Heart right ventricle (tissue), 16 donors: ENCODE measurements around the gene CAMKK2. TPM values are rescaled to one million over a fixed set of nuclear protein-coding genes. Genes with fewer than 3 reads are reported as not detected.
"Not testable (repeated sequence)": the region's sequence is repeated elsewhere in the genome, so short reads cannot be mapped to it uniquely, and the experiment has no call there.

ENCODE experiments used
- ATAC-seq, 8 donors: fragments of 200-7000 bp; cut with Tn5 transposase; one replicate each; pipeline ENCODE4 v1.9.1; 2020; ENCODE audit warnings: mild to moderate bottlenecking in 8 of 8, moderate library complexity in 8 of 8, moderate number of reproducible peaks in 1 of 8
- DNase-seq, 2 donors: peaks; one replicate each; pipeline ENCODE4 v3.0.0-alpha.2; 2020
- H3K27ac ChIP-seq, 10 donors: fragments of 200-600 bp; sonication (generic) in 2 of 10; one replicate each; pipeline versions ENCODE4 v1.5.0 to v1.8.0; 2020 to 2022; ENCODE audit warnings: mild to moderate bottlenecking in 3 of 10
- H3K27me3 ChIP-seq, 7 donors: fragments of 200-600 bp; one replicate each; pipeline ENCODE4 v1.8.0; 2021 to 2022; ENCODE audit warnings: mild to moderate bottlenecking in 2 of 7
- H3K36me3 ChIP-seq, 9 donors: fragments of 200-600 bp; sonication (generic) in 1 of 9; one replicate each; pipeline versions ENCODE4 v1.5.0 to v1.8.0; 2020 to 2022; ENCODE audit warnings: mild to moderate bottlenecking in 2 of 9
- H3K4me1 ChIP-seq, 9 donors: fragments of 200-600 bp; sonication (generic) in 1 of 9; one replicate each; pipeline versions ENCODE4 v1.5.0 to v1.8.0; 2020 to 2022; ENCODE audit warnings: mild to moderate bottlenecking in 4 of 9
- H3K4me3 ChIP-seq, 10 donors: fragments of 200-600 bp; sonication (generic) in 2 of 10; one replicate each; pipeline versions ENCODE4 v1.5.0 to v1.8.0; 2020 to 2022; ENCODE audit warnings: mild to moderate bottlenecking in 7 of 10, moderate library complexity in 2 of 10
- H3K9me3 ChIP-seq, 11 donors: fragments of 200-600 bp in 10 of 11; sonication (generic) in 2 of 11; one replicate each; pipeline versions ENCODE4 v1.5.0 to v1.8.0; 2013 to 2022; ENCODE audit warnings: mild to moderate bottlenecking in 2 of 11, control low read depth in 1 of 11, moderate library complexity in 1 of 11
- WGBS, 2 donors: extraction: QIAGEN DNeasy Blood & Tissue Kit; methylation state at CpG; one replicate each; pipeline ENCODE4 v1.1.7; 2013; ENCODE audit warnings: inconsistent platforms in 1 of 2; 5-methylcytosine and 5-hydroxymethylcytosine counted together
- intact Hi-C, 10 donors: fragments of 100-400 bp; cut with DNase I; formaldehyde crosslinking; loops; one replicate each; pipeline versions ENCODE4 v1.11.1 to v1.14.2; 2022
- polyA plus RNA-seq, 2 donors: library from polyadenylated mRNA; stranded (reverse); fragments of 200-250 nt; gene quantifications; one replicate each; pipeline ENCODE4 v1.2.3, GENCODE V29; 2013
- total RNA-seq, 10 donors: library from RNA; stranded (reverse); fragmentation: NEBNext Ultra II Directional in 3 of 10; extraction: Animal tissue kit (Norgen Biotek cat#: 25700) in 3 of 10; gene quantifications; one replicate each; pipeline versions ENCODE4 v1.2.1 to v1.2.4, GENCODE V29; 2021 to 2023
- TF ChIP-seq, protein P1 (sequence below), 9 donors: fragments of 200-600 bp; sonication (generic) in 2 of 9; IDR thresholded peaks; one replicate each; pipeline versions ENCODE4 v1.5.0 to v1.8.0; 2021 to 2022; ENCODE audit warnings: antibody characterized with exemption in 9 of 9, mild to moderate bottlenecking in 5 of 9, moderate library complexity in 1 of 9
- donor health status: Arrhythmogenic right ventricular cardiomyopathy.
- donor health status: ischemic (EF 13 %, LVEDD 7.1; RV severe dilation, severe dysfunction).
- donor health status: healthy with polysubstance abuse.
- donor health status: DM: no; HTN: yes; CAD: no.
- donor health status: DM: no; HTN: no; CAD: no.
- donor health status: ischemic (EF 25% LVEDD 6.9; RV normal size, moderate dysfunction).
- donor health status: ischemic (EF 25% LVEDD 5.7; RV mildly dilated, moderate dysfunction).
- donor health status: healthy.
- donor health status: DM: yes; HTN: yes; CAD: no.
- donor health status: Ischemic cardiomyopathy.
- donor health status: ischemic (EF 35%, LVEDD 5.7; RV mildly dilated, moderate dysfunction).
- donor health status: nonischemic (EF 11% LVEDD 7.7; RV severe dilation, severe dysfunction).
- donor health status: DM: yes; HTN: yes; CAD: no.
- donor health status: PGD.
- donor health status: ischemic (EF 29% LVEDD 5.4; RV normal size, mild dysfunction).
- donor health status: nonischemic (EF 23%, LVEDD 6.1; RV moderate dilation, normal function).

CAMKK2 gene
- total and polyA plus RNA-seq, 12 donors = 10.8 to 19.3 (median 15.8) TPM

DNA sequence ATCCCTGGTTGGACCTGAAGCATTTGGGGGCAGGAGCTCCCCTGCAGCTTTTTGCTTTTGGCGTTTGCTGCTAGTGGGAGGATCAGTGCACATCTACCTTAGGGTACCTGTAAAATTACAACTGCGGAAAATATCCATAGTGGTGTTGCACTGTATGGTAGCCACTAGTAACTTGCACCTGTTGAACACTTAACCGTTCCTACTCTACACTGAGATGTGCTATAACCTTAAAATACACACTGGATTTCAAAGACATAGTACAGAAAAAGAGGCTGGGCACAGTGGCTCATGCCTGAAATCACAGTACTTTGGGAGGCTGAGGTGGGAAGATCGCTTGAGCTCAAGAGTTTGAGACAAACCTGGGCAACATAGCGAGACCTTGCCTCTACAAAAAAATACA lies 83.6 kb downstream of the CAMKK2 start:
- ATAC-seq (no peak), DNase-seq (no peak)
- no peaks in the 10 kb centered on the region for H3K27me3 ChIP-seq
- H3K36me3 ChIP-seq = peaks cover 0 to 27% (median 0%) of the 10 kb centered on the region in 9 donors
- H3K4me1 ChIP-seq = peaks cover 0 to 52% (median 18%) of the 10 kb centered on the region in 9 donors
- TF ChIP-seq, protein P1, sequence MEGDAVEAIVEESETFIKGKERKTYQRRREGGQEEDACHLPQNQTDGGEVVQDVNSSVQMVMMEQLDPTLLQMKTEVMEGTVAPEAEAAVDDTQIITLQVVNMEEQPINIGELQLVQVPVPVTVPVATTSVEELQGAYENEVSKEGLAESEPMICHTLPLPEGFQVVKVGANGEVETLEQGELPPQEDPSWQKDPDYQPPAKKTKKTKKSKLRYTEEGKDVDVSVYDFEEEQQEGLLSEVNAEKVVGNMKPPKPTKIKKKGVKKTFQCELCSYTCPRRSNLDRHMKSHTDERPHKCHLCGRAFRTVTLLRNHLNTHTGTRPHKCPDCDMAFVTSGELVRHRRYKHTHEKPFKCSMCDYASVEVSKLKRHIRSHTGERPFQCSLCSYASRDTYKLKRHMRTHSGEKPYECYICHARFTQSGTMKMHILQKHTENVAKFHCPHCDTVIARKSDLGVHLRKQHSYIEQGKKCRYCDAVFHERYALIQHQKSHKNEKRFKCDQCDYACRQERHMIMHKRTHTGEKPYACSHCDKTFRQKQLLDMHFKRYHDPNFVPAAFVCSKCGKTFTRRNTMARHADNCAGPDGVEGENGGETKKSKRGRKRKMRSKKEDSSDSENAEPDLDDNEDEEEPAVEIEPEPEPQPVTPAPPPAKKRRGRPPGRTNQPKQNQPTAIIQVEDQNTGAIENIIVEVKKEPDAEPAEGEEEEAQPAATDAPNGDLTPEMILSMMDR (IDR thresholded peaks at IDR 0.05) = no peak
- H3K27ac ChIP-seq = no peak overlapping the region
- no peaks in the 10 kb centered on the region for H3K9me3 ChIP-seq
- intact Hi-C loops = loop anchor here in 1 of 10 donors (5.0 kb wide), 1 partner anchor 81 kb away; the partner anchor contains the start of gene P2RX7
- 97% methylated on average over 5 of the region's 5 CpGs for WGBS, 2 donors
- no peak overlapping the region for H3K4me3 ChIP-seq

DNA sequence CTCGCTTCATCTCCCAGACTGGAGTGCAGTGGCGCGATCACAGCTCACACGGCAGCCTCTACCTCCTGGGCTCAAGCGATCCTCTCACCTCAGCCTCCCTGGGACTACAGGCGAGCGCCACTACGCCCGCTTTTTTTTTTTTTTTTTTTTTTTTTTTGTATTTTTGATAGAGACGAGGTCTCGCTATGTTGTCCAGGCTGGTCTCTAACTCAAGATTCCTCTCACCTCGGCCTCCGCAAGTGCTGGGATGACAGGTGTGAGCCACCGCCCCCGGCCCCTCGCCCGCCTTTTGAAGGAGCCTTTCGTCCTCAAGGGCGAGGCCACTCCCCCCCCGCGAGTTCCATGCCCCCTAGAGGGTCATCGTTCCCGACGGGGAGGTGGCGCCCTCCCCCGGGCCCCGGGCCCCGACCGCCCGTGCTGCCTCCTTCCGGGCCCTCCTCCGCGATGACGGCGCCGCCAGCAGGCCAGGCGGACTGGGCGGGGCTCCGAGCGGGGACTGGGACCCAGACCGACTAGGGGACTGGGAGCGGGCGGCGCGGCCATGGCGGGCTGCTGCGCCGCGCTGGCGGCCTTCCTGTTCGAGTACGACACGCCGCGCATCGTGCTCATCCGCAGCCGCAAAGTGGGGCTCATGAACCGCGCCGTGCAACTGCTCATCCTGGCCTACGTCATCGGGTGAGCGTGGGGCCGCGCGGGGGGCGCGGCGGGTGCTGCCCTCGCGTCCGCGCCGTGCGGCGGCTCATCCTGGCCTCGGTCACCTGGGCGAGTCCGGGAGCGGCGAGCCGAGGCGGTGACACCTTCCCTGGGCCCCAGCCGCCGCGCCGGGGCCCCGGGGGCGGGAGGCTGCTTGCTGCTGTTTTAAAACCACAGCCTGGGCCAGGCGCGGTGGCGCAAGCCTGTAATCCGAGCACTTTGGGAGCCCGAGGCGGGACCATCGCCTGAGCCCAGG lies 86.6 kb downstream of the CAMKK2 start, which contains the start of gene P2RX4:
TSS of gene P2RX4 (plus strand) at position 506 of the 949 bp plus-strand sequence. CDS start at position 542, 36 bp downstream.
- Histone ChIP-seq H3K9me3 (no peaks in the 10 kb centered on the region), H3K4me3 (peak within 1 kb of the TSS; percentile 61 to 92 (median 76)), H3K27me3 (no peaks in the 10 kb centered on the region), H3K27ac (peak within 1 kb of the TSS; percentile 11 to 94 (median 84)), H3K36me3 (peaks cover 0 to 12% (median 0%) of the 10 kb centered on the region in 9 donors), H3K4me1 (peaks cover 0 to 48% (median 16%) of the 10 kb centered on the region in 9 donors)
- ATAC-seq (peak; percentile 83 to 93 (median 90)), DNase-seq (peak; percentile 77 to 89)
- intact Hi-C loops = loop anchor here in 4 of 10 donors (5.0 to 10.0 kb wide), 3 partner anchors 75 to 88 kb away; partner anchors contain the start of gene P2RX7 (in 3 of the 4)
- WGBS, 2 donors = 9% methylated on average over 89 to 97 of the region's 97 CpGs
- TF ChIP-seq, protein P1 (IDR thresholded peaks at IDR 0.05) = peak in 6 of 9 donors; percentile 20 to 51 (median 50)

DNA sequence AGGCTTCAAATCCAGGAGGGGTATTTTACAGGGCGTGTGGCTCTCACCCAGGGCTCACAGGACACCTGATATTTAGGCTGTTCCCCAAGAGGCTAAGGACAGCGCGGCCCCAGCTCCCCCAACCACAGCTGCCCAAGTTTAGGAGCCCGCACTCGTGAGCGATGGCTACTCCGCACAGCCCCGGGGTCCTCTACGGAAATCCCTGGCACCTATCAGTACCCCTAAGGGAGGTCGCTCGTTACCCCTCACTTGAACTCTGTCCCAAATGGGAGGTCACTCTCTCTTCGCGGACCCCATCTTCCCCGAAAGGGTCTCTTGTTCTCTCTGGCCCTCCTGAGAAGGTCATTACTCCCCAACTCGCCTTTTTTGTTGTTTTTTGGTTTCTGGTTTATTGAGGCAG lies 87.3 kb downstream of the CAMKK2 start:
- H3K27ac ChIP-seq = peak overlapping the region in 7 of 10 donors; percentile 80 to 94 (median 84)
- 84 to 92% methylated on average over 15 of the region's 15 CpGs for WGBS, 2 donors
- ATAC-seq (peak in 1 of 8 donors; percentile 18), DNase-seq (no peak)
- H3K27me3 ChIP-seq = no peaks in the 10 kb centered on the region
- TF ChIP-seq, protein P1 (IDR thresholded peaks at IDR 0.05) = no peak
- peaks cover 0 to 45% (median 10%) of the 10 kb centered on the region in 9 donors for H3K4me1 ChIP-seq
- H3K4me3 ChIP-seq = peak overlapping the region in 8 of 10 donors; percentile 62 to 92 (median 80)
- intact Hi-C loops = loop anchor here in 3 of 10 donors (5.0 to 10.0 kb wide), 2 partner anchors 74 to 87 kb away; partner anchors contain the start of gene P2RX7 (in 2 of the 3)
- no peaks in the 10 kb centered on the region for H3K9me3 ChIP-seq
- peaks cover 0 to 12% (median 0%) of the 10 kb centered on the region in 9 donors for H3K36me3 ChIP-seq

DNA sequence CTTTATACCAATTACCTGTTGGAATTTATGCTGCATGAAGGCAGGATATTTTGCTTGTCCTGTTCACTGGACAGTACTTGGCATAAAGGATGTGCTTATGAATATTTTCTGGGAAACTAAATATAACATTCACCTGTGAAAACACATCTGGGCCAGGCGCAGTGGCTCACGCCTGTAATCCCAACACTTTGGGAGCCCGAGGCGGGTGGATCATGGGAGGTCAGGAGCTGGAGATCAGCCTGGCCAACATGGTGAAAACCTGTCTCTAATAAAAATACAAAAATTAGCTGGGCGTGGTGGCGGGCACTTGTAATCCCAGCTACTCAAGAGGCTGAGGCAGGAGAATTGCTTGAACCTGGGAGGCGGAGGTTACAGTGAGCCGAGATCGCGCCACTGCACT lies 87.9 kb downstream of the CAMKK2 start:
- H3K9me3 ChIP-seq, H3K4me3 ChIP-seq, H3K36me3 ChIP-seq, ATAC-seq, DNase-seq, H3K27me3 ChIP-seq: not testable (repeated sequence)
- Histone ChIP-seq H3K27ac (peak overlapping the region in 1 of 10 donors; percentile 84), H3K4me1 (peaks cover 0 to 38% (median 10%) of the 10 kb centered on the region in 9 donors)
- intact Hi-C loops = loop anchor here in 3 of 10 donors (5.0 to 10.0 kb wide), 2 partner anchors 74 to 86 kb away; partner anchors contain the start of gene P2RX7 (in 2 of the 3)
- WGBS, 2 donors = 93 to 96% methylated on average over 10 of the region's 10 CpGs
